IMR-90 (cell line): ENCODE measurements around the gene ME3. TPM values are rescaled to one million over a fixed set of nuclear protein-coding genes. Genes with fewer than 3 reads are reported as not detected.

Experiments
- ATAC-seq: fragments of 200-7000 bp; cut with Tn5 transposase; 2 replicates; pipeline ENCODE4 v1.9.1; 2020; ENCODE audit warnings: low read depth, mild to moderate bottlenecking, moderate library complexity
- BruUV-seq: library from RNA; stranded (reverse); fragments of 400-500 nt; replicated peaks from 2 replicates; lab custom pipeline; 2021; lab: Mats Ljungman, UMichigan
- CTCF ChIA-PET: fragments of 300-600 bp; formaldehyde crosslinking; extraction: SDS; loops from one replicate; lab custom pipeline; 2021; ENCODE audit warnings: antibody characterized with exemption; lab: Yijun Ruan, JAX
- POLR2A ChIA-PET: fragments of 300-600 bp; sonication (Branson Sonifier 250); formaldehyde crosslinking; loops from one replicate; lab custom pipeline; 2022; ENCODE audit warnings: antibody characterized with exemption; ENCODE audit not compliant: unreplicated experiment; lab: Charles Lee
- DNase-seq: peaks from one replicate; pipeline ENCODE4 v3.0.0; 2013
- H2AFZ ChIP-seq: replicated peaks from 2 replicates; pipeline ENCODE3; 2013; ENCODE audit warnings: low read length, mild to moderate bottlenecking; ENCODE audit not compliant: poor library complexity
- H2AK5ac ChIP-seq: 2 replicates; pipeline ENCODE4 v1.6.1; 2013; ENCODE audit warnings: low read depth, low read length, inconsistent platforms
- H2AK9ac ChIP-seq: replicated peaks from 2 replicates; pipeline ENCODE3; 2013; ENCODE audit warnings: mild to moderate bottlenecking, low read depth, low read length, moderate library complexity; ENCODE audit not compliant: poor library complexity
- H2BK120ac ChIP-seq: 2 replicates; pipeline ENCODE4 v1.6.1; 2013; ENCODE audit warnings: low read depth, low read length, inconsistent platforms
- H2BK15ac ChIP-seq: 3 replicates; pipeline ENCODE4 v1.6.1; 2013; ENCODE audit warnings: low read depth, low read length, inconsistent platforms
- H2BK20ac ChIP-seq: 2 replicates; pipeline ENCODE4 v1.6.1; 2013; ENCODE audit warnings: low read depth, mild to moderate bottlenecking, inconsistent platforms, low read length, moderate library complexity
- H2BK5ac ChIP-seq: 2 replicates; pipeline ENCODE4 v1.6.1; 2013; ENCODE audit warnings: mild to moderate bottlenecking, low read depth, low read length, inconsistent platforms; ENCODE audit not compliant: poor library complexity, severe bottlenecking
- H3K14ac ChIP-seq: replicated peaks from 2 replicates; pipeline ENCODE4 v1.6.1; 2013; ENCODE audit warnings: low read depth, low read length, inconsistent platforms
- H3K18ac ChIP-seq: 2 replicates; pipeline ENCODE4 v1.6.1; 2013; ENCODE audit warnings: low read depth, low read length, control low read depth
- H3K23ac ChIP-seq: 2 replicates; pipeline ENCODE4 v1.6.1; 2013; ENCODE audit warnings: low read depth, low read length, inconsistent platforms
- H3K27ac ChIP-seq: 2 replicates; pipeline ENCODE4 v1.5.1; 2013; ENCODE audit warnings: mild to moderate bottlenecking, control low read depth, low read length; ENCODE audit not compliant: insufficient read depth
- H3K27me3 ChIP-seq: 2 replicates; pipeline ENCODE4 v1.6.1; 2013; ENCODE audit warnings: low read length; ENCODE audit not compliant: control insufficient read depth, insufficient read depth
- H3K36me3 ChIP-seq: 2 replicates; pipeline ENCODE4 v1.6.1; 2013; ENCODE audit warnings: low read length, mixed read lengths; ENCODE audit not compliant: control insufficient read depth, insufficient read depth
- H3K4ac ChIP-seq: 2 replicates; pipeline ENCODE4 v1.6.1; 2013; ENCODE audit warnings: low read depth, low read length, inconsistent platforms
- H3K4me1 ChIP-seq: 2 replicates; pipeline ENCODE4 v1.6.1; 2013; ENCODE audit warnings: low read length, mixed read lengths; ENCODE audit not compliant: control insufficient read depth, insufficient read depth
- H3K4me2 ChIP-seq: 2 replicates; pipeline ENCODE4 v1.6.1; 2013; ENCODE audit warnings: low read depth, mild to moderate bottlenecking, control low read depth, low read length, moderate library complexity
- H3K4me3 ChIP-seq: 2 replicates; pipeline ENCODE4 v1.5.1; 2013; ENCODE audit warnings: low read depth, mild to moderate bottlenecking, control low read depth, low read length, moderate library complexity; ENCODE audit not compliant: insufficient read depth
- H3K56ac ChIP-seq: 2 replicates; pipeline ENCODE4 v1.6.1; 2013; ENCODE audit warnings: low read length, inconsistent platforms; ENCODE audit not compliant: insufficient read depth; ENCODE audit errors: extremely low read depth
- H3K79me1 ChIP-seq, 2 experiments: 2 replicates each; pipeline ENCODE4 v1.6.1; 2013; ENCODE audit warnings: low read length in 2 of 2, inconsistent platforms in 1 of 2, low read depth in 1 of 2
- H3K9ac ChIP-seq: 2 replicates; pipeline ENCODE4 v1.6.1; 2013; ENCODE audit warnings: low read depth, low read length, control low read depth
- H3K9me1 ChIP-seq: 2 replicates; pipeline ENCODE4 v1.6.1; 2013; ENCODE audit warnings: low read length, inconsistent platforms; ENCODE audit not compliant: insufficient read depth
- H3K9me3 ChIP-seq: 2 replicates; pipeline ENCODE4 v1.6.1; 2013; ENCODE audit warnings: low read length; ENCODE audit not compliant: control insufficient read depth, insufficient read depth
- H4K20me1 ChIP-seq: 2 replicates; pipeline ENCODE4 v1.6.1; 2013; ENCODE audit warnings: low read length, inconsistent platforms; ENCODE audit not compliant: insufficient read depth
- H4K5ac ChIP-seq: 2 replicates; pipeline ENCODE4 v1.6.1; 2013; ENCODE audit warnings: mild to moderate bottlenecking, low read depth, low read length, control low read depth
- H4K8ac ChIP-seq, 2 experiments: 2 replicates each; pipeline ENCODE4 v1.6.1; 2013; ENCODE audit warnings: low read depth in 2 of 2, low read length in 2 of 2, control low read depth in 1 of 2, inconsistent platforms in 1 of 2
- H4K91ac ChIP-seq: 2 replicates; pipeline ENCODE4 v1.6.1; 2013; ENCODE audit warnings: low read depth, low read length, inconsistent platforms; ENCODE audit not compliant: insufficient read depth
- BHLHE40 ChIP-seq: fragments of 150-350 bp; IDR thresholded peaks from 2 replicates; pipeline ENCODE4 v1.6.1; 2016; ENCODE audit warnings: mild to moderate bottlenecking, low read depth, low read length
- CEBPB ChIP-seq: IDR thresholded peaks from 2 replicates; pipeline ENCODE4 v1.6.1; 2012; ENCODE audit warnings: low read depth, low read length, improper control_type of control experiment
- CHD1 ChIP-seq: IDR thresholded peaks from 2 replicates; pipeline ENCODE4 v1.6.1; 2012; ENCODE audit warnings: low read depth, low read length, improper control_type of control experiment
- CTCF ChIP-seq: conservative IDR thresholded peaks from 2 replicates; pipeline ENCODE4 v1.5.1; 2012; ENCODE audit warnings: mild to moderate bottlenecking, low read depth, low read length, improper control_type of control experiment
- FOS ChIP-seq: fragments of 150-350 bp; IDR thresholded peaks from 2 replicates; pipeline ENCODE4 v1.6.1; 2016; ENCODE audit warnings: low read depth, low read length
- MAFK ChIP-seq: IDR thresholded peaks from 2 replicates; pipeline ENCODE4 v1.6.1; 2012; ENCODE audit warnings: low read depth, low read length, improper control_type of control experiment
- MAZ ChIP-seq: IDR thresholded peaks from 2 replicates; pipeline ENCODE4 v1.6.1; 2012; ENCODE audit warnings: low read depth, mild to moderate bottlenecking, low read length, improper control_type of control experiment, moderate library complexity, borderline replicate concordance
- MXI1 ChIP-seq: IDR thresholded peaks from 2 replicates; pipeline ENCODE4 v1.6.1; 2012; ENCODE audit warnings: low read depth, mild to moderate bottlenecking, low read length, moderate library complexity, borderline replicate concordance
- NFE2L2 ChIP-seq: fragments of 150-350 bp; IDR thresholded peaks from 2 replicates; pipeline ENCODE4 v1.6.1; 2016; ENCODE audit warnings: low read depth, mild to moderate bottlenecking, low read length
- POLR2A ChIP-seq: IDR thresholded peaks from 2 replicates; pipeline ENCODE4 v1.6.1; 2012; ENCODE audit warnings: mild to moderate bottlenecking, low read depth, low read length
- RAD21 ChIP-seq: IDR thresholded peaks from 2 replicates; pipeline ENCODE4 v1.6.1; 2012; ENCODE audit warnings: low read length, improper control_type of control experiment
- RCOR1 ChIP-seq: IDR thresholded peaks from 2 replicates; pipeline ENCODE4 v1.6.1; 2012; ENCODE audit warnings: mild to moderate bottlenecking, low read length, improper control_type of control experiment; ENCODE audit not compliant: insufficient replicate concordance
- RFX5 ChIP-seq: IDR thresholded peaks from 2 replicates; pipeline ENCODE4 v1.8.0; 2012; ENCODE audit warnings: low read depth, mild to moderate bottlenecking, low read length, moderate library complexity
- SMC3 ChIP-seq: fragments of 150-350 bp; IDR thresholded peaks from 2 replicates; pipeline ENCODE4 v1.6.1; 2016; ENCODE audit warnings: low read depth, mild to moderate bottlenecking, antibody characterized with exemption, low read length, moderate library complexity
- USF2 ChIP-seq: fragments of 150-350 bp; IDR thresholded peaks from 2 replicates; pipeline ENCODE4 v1.6.1; 2017; ENCODE audit warnings: mild to moderate bottlenecking, antibody characterized with exemption, low read length, low read depth
- WGBS, 2 experiments: methylation state at CpG; one replicate each; pipeline versions ENCODE4 v1.1.5 to v1.1.7; 2013; ENCODE audit warnings: missing lambda C conversion rate in 2 of 2; ENCODE audit not compliant: insufficient read length in 1 of 2; ENCODE audit errors: extremely low coverage in 2 of 2; 5-methylcytosine and 5-hydroxymethylcytosine counted together
- dilution Hi-C: fragments of 300-500 bp; cut with HindIII; formaldehyde crosslinking; loops from one replicate; pipeline ENCODE4 v1.14.3; 2018; ENCODE audit warnings: low sequenced_read_pairs; ENCODE audit not compliant: unreplicated experiment
- in situ Hi-C: fragments of 300-500 bp; cut with MboI; formaldehyde crosslinking; loops from 3 replicates; pipeline ENCODE4 v1.14.3; 2019; ENCODE audit warnings: low sequenced_read_pairs, inconsistent platforms, mixed read lengths
- intact Hi-C: fragments of 100-400 bp; cut with micrococcal nuclease; formaldehyde crosslinking; loops from 2 replicates; pipeline ENCODE4 v1.10.0; 2022
- polyA plus RNA-seq, 3 experiments: library from polyadenylated mRNA; depleted of rRNA; stranded (reverse); fragments of >200 nt; gene quantifications; 2 replicates each; pipeline ENCODE4 v1.2.3, GENCODE V29; 2012; ENCODE audit warnings: low replicate concordance in 1 of 3
- total RNA-seq: library from RNA; depleted of rRNA; stranded (reverse); fragments of >200 nt; gene quantifications from 2 replicates; pipeline ENCODE4 v1.2.3, GENCODE V29; 2012
- TF ChIP-seq, protein P1 (sequence below): fragments of 150-350 bp; IDR thresholded peaks from 2 replicates; pipeline ENCODE4 v1.6.1; 2016; ENCODE audit warnings: low read depth, mild to moderate bottlenecking, low read length, moderate library complexity, borderline replicate concordance

ME3 gene
- total and polyA plus RNA-seq, 2 of the 4 experiments (the other 2 are of a cell fraction): 7.8 to 9.0 TPM

GRCh38 chr11:86435711-86436110 lies 236.7 kb downstream of the ME3 start:
- POLR2A ChIA-PET: no interaction called here
- DNase-seq: no peak
- no peaks in the 10 kb centered on the region for H3K36me3 ChIP-seq
- H3K4me3 ChIP-seq: no peak overlapping the region
- no peak overlapping the region for H3K14ac ChIP-seq
- H4K20me1 ChIP-seq: no peaks in the 10 kb centered on the region
- no TSS peak for BruUV-seq
- no peak overlapping the region for H3K18ac ChIP-seq
- CTCF ChIA-PET: no interaction called here
- H3K56ac ChIP-seq: no peak overlapping the region
- H3K27ac ChIP-seq: no peak overlapping the region
- no CpG with 5 or more reads among the region's 2 CpGs for WGBS, 2 experiments
- H3K79me1 ChIP-seq: no peaks in the 10 kb centered on the region
- no peak overlapping the region for H2BK15ac ChIP-seq
- H2AK9ac ChIP-seq: no peak overlapping the region
- ATAC-seq: no peak
- H3K9me1 ChIP-seq: no peaks in the 10 kb centered on the region
- no peak overlapping the region for H3K9ac ChIP-seq
- TF ChIP-seq BHLHE40: no peak
- no peak for TF ChIP-seq RCOR1
- no peak for TF ChIP-seq MAFK
- no peak for TF ChIP-seq RAD21
- TF ChIP-seq, protein P1, sequence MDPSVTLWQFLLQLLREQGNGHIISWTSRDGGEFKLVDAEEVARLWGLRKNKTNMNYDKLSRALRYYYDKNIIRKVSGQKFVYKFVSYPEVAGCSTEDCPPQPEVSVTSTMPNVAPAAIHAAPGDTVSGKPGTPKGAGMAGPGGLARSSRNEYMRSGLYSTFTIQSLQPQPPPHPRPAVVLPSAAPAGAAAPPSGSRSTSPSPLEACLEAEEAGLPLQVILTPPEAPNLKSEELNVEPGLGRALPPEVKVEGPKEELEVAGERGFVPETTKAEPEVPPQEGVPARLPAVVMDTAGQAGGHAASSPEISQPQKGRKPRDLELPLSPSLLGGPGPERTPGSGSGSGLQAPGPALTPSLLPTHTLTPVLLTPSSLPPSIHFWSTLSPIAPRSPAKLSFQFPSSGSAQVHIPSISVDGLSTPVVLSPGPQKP: no peak
- TF ChIP-seq SMC3: no peak
- no peak for TF ChIP-seq CHD1
- TF ChIP-seq RFX5: no peak
- no peak for TF ChIP-seq POLR2A
- TF ChIP-seq MXI1: no peak
- no peak for TF ChIP-seq NFE2L2
- no peak for TF ChIP-seq FOS
- no peak for TF ChIP-seq MAZ
- no peak for TF ChIP-seq CEBPB
- TF ChIP-seq USF2: no peak
- TF ChIP-seq CTCF: no peak
- H4K91ac ChIP-seq: no peak overlapping the region
- H3K23ac ChIP-seq: no peak overlapping the region
- H3K4me2 ChIP-seq: no peak overlapping the region
- H2BK5ac ChIP-seq: no peak overlapping the region
- H3K4me1 ChIP-seq: peaks cover 3% of the 10 kb centered on the region; the same call in 1 of the 2 replicates
- no peak overlapping the region for H4K8ac ChIP-seq
- intact Hi-C loops (no loop called here), in situ Hi-C loops (loop anchor here (25.0 kb wide), 1 partner anchor 852 kb away; no protein-coding TSS in a partner anchor), dilution Hi-C loops (no loop called here)
- H3K27me3 ChIP-seq: no peaks in the 10 kb centered on the region
- no peak overlapping the region for H2AFZ ChIP-seq
- no peak overlapping the region for H2BK20ac ChIP-seq
- no peak overlapping the region for H4K5ac ChIP-seq
- H3K9me3 ChIP-seq: no peaks in the 10 kb centered on the region
- H3K4ac ChIP-seq: no peak overlapping the region
- H2BK120ac ChIP-seq: no peak overlapping the region
- no peak overlapping the region for H2AK5ac ChIP-seq
